Stimulated activated CD4-positive, alpha-beta T cell treated with anti-CD3 and anti-CD28 coated beads, Interleukin-12 subunit alpha, Interleukin-12 subunit beta, amount 100 ng/mL, for 4 hours (primary cell): ENCODE data around the gene IFT52.

ENCODE experiments used
- DNase-seq: peaks from one replicate; pipeline ENCODE4 v3.0.0-alpha.2; 2020

IFT52 gene

GRCh38 chr20:43590392-43591303 is at the start of gene IFT52:
Gene IFT52, plus strand, starts transcription at chr20:43590937. Its CDS starts 3,762 bp downstream, at chr20:43594699.
- peak; percentile 85 for DNase-seq

GRCh38 chr20:43541214-43541613 is 49.5 kb upstream of the IFT52 start:
- no peak for DNase-seq

GRCh38 chr20:43542161-43542560 is 48.6 kb upstream of the IFT52 start:
- no peak for DNase-seq

- no peak for DNase-seq
Measured at GRCh38 chr20:43542674-43543073, 48.1 kb upstream of the IFT52 start.

GRCh38 chr20:43543138-43543537 is 47.6 kb upstream of the IFT52 start:
- DNase-seq: no peak

GRCh38 chr20:43544501-43544900 is 46.2 kb upstream of the IFT52 start:
- no peak for DNase-seq

- DNase-seq: no peak
Measured at GRCh38 chr20:43545837-43546578, 44.7 kb upstream of the IFT52 start.

GRCh38 chr20:43548273-43548880 is 42.4 kb upstream of the IFT52 start:
- DNase-seq: no peak

GRCh38 chr20:43549416-43550065 is 41.2 kb upstream of the IFT52 start:
- DNase-seq: no peak

- no peak for DNase-seq
Measured at GRCh38 chr20:43550456-43550855, 40.3 kb upstream of the IFT52 start.

- no peak for DNase-seq
Measured at GRCh38 chr20:43554369-43554768, 36.4 kb upstream of the IFT52 start.

- DNase-seq: no peak
Measured at GRCh38 chr20:43558412-43559146, 32.2 kb upstream of the IFT52 start, which contains the start of gene SGK2. Gene SGK2, plus strand, starts transcription at chr20:43559027. Its CDS starts 7,469 bp downstream, at chr20:43566496.

GRCh38 chr20:43559147-43559987 is 31.4 kb upstream of the IFT52 start:
- no peak for DNase-seq

- DNase-seq: no peak
Measured at GRCh38 chr20:43560974-43561373, 29.8 kb upstream of the IFT52 start.

- DNase-seq: no peak
Measured at GRCh38 chr20:43563429-43563828, 27.3 kb upstream of the IFT52 start.

- DNase-seq: no peak
Measured at GRCh38 chr20:43563991-43564390, 26.7 kb upstream of the IFT52 start.

GRCh38 chr20:43564455-43564854 is 26.3 kb upstream of the IFT52 start:
- no peak for DNase-seq

- DNase-seq: no peak
Measured at GRCh38 chr20:43564993-43565757, 25.6 kb upstream of the IFT52 start.

- DNase-seq: no peak
Measured at GRCh38 chr20:43565758-43566104, 25.0 kb upstream of the IFT52 start.

- DNase-seq: no peak
Measured at GRCh38 chr20:43567477-43567876, 23.3 kb upstream of the IFT52 start.

- no peak for DNase-seq
Measured at GRCh38 chr20:43568706-43569105, 22.0 kb upstream of the IFT52 start.
